NCI-H82 (cell line): ENCODE data around the gene ADGRA1.
A peak's percentile ranks its signal among the peaks of the same experiment; 100 is the strongest.

Source experiments
- DNase-seq: peaks from one replicate; lab custom pipeline; 2025; lab: John Stamatoyannopoulos, UW

Gene ADGRA1

GRCh38 chr10:133113146-133113830, 25.6 kb downstream of the ADGRA1 start:
- no peak for DNase-seq

DNA sequence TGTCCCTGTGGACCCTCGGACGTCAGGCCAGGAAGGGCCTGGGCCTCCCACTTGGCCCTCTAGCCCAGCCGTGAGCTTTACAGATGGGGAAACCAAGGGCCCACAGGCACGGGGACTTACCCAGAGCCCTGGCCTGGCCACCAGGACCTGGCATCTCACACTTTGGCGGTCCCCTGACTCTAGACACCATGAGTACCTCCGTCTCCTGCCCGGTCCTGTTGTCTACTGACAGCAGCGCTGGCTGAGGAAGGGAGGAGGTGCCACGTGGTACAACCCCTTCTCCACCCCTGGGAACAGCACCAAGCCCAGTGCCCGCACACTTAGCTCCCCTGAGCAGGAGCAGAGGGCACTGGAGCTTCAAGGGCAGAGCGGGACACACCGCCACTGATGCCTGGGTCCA, 26.1 kb downstream of the ADGRA1 start:
- no peak for DNase-seq

- DNase-seq, result no peak
These were observed 26.5 kb downstream of the ADGRA1 start for GRCh38 chr10:133114251-133114650.

GRCh38 chr10:133114726-133115452, 27.2 kb downstream of the ADGRA1 start:
- DNase-seq, result no peak

DNA sequence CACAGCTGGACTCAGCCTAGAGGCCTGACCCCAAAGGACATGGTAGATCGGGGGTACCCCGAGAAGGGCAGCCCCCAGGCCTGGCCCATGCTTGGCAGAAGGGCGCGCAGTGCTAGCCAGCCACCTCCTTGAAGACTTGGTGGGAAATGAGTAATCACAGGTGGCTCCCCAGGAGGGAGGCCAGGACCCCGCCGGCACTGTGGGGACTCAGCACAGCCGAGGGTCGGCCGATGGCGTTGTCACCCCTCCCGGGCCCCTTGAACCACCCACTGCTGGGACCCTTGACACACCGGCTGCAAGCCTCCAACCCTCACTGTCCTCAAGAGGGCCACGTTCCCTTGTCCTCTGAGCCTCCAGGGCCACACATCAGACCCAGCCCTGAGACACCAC, 27.7 kb downstream of the ADGRA1 start:
- no peak for DNase-seq

- no peak for DNase-seq
These were observed 28.3 kb downstream of the ADGRA1 start for GRCh38 chr10:133115976-133116375.

GRCh38 chr10:133116455-133116854, 28.7 kb downstream of the ADGRA1 start:
- DNase-seq, result no peak

- DNase-seq, result no peak
These were observed 29.4 kb downstream of the ADGRA1 start for GRCh38 chr10:133117036-133117687.

- no peak for DNase-seq
These were observed 30.0 kb downstream of the ADGRA1 start for GRCh38 chr10:133117688-133118071.

DNA sequence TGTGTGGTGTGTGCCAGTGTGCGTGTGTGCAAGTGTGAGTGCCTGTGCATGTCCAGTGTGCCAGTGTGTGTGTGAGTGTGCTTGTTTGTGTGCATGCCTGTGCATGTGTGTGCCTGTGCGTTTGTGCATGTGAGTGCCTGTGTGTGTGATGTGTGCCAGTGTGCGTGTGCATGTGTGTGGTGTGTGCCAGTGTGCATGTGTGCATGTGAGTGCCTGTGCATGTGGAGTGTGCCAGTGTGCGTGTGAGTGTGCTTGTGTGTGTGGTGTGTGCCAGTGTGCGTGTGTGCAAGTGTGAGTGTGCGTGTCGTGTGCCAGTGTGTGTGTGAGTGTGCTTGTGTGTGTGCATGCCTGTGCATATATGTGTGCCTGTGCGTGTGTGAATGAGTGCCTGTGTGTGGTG, 33.8 kb downstream of the ADGRA1 start:
- DNase-seq, result no peak

DNA sequence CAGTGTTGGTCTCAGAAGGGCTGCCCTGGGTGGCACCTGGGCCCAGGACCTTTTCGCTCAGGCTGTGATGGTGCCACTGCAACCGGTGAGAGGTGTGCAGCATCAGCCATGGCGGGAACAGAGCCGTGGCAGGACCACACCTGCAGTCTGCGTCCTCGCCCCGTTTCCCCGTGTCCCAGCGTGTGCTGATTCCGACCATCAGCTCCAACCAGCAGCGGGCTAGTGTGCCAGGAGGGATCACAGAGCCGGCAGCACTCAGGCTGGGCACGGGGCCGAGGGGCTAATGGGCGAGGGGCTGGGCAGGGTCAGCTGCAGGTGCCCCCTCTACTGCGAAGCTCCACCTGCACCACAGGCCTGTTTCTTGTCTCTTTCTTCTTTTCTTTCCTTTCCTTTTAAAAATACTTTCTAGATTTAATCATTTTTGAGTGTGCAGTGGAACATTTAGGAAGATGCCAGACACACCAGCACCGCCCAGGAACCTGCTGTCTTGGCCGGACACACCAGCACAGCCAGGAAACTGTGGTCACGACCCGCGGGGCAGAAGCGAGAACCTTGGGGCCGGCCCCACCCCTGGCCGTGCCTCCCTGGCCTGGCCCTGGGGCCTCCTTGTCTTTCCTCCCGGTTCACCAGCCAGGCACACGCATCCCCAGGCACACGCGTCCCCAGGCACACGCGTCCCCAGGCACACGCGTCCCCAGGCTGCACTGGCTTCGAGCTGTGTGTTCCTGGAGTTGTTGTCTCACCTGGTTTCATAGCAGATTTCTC, 34.6 kb downstream of the ADGRA1 start:
- DNase-seq, result no peak

GRCh38 chr10:133123050-133123745, 35.5 kb downstream of the ADGRA1 start:
- no peak for DNase-seq

- DNase-seq, result no peak
These were observed 36.1 kb downstream of the ADGRA1 start for GRCh38 chr10:133123746-133124356.

DNA sequence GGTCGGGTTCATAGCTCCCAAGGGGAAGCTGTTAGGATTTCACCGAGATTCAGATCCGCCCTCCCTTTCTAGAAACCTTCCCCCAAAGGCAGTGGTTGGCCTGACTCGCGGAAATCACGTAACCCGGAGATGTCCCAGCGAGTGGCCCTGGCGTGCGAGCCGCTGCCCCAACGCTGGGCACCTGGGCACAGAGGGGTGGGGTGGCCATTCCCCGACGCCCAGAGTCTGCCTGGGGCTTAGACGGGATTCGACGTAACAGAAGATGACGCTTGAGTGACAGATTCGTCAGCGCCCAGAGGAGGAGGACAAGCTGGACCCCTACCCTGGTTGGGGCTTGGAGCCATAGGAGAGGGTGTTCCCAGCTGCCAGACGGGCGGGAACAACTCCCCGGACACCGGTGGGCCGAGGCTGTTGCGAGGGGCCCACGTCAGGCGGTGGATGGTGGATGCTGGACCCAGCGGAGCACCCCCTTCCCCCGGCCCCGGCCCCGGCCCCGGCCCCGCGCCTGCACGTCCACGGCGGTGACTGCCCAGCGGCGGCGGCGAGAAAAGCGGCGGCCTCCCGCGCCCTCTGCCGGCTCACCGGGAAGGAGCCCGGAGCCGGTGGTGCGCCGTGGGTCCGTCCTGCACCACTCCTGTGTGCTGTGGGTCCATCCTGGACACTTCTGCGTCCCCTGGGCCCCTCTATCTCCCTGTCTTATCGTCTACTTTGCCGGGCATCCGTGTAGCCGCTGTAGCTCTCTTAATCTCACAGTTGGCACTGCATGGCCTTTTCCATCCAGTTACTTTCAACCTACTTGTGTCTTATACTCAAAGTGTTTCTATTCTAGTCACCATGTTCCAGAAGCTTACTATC, 36.9 kb downstream of the ADGRA1 start:
- peak; percentile 21 for DNase-seq

GRCh38 chr10:133125901-133126300, 38.2 kb downstream of the ADGRA1 start:
- DNase-seq, result no peak

DNA sequence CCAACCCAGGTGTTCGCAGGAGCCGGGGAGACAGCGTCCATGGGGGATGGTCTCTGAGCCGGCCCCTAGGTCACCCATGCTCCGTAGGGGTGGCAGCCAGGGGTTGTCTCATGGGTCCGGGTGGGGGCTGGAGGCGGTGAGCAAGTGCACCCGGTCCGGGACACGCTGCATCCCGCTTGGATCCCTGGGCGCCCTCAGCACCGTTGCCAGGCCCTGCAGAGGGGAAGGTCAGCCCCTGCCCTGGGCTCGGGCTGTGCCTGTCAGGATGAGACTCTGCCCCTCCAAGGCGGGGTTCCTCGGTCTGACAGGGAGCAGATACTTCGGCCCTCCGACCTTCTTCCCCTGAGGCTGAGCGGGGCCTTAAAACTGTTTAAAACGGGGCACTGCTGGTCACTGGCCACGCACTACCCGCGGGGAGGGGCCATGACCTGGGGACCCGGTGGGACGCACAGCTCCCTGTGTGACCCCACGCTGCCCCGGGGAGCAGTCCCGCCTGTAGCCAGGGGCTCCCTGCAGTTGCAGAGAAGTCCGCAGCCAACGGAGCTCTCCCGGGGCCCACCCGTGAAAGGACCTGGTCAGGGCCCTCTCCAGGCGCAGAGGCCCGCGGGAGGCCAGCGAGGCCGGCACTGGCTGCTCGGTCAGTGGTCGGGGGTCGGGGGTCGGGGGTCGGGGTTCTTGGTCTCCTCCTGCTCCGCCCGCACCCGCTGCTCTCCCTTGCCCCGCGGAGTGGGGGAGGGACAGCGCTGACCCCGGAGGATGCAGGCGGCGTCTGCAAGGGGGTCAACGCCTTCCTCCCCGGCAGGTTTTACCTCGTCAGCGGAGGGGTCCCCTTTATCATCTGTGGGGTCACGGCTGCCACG, 38.9 kb downstream of the ADGRA1 start:
- DNase-seq, result no peak

- DNase-seq, result no peak
These were observed 39.8 kb downstream of the ADGRA1 start for GRCh38 chr10:133127291-133128125.
